Measurements from ENCODE around the gene TMEM121.
"Not testable (repeated sequence)": the region's sequence is repeated elsewhere in the genome, so short reads cannot be mapped to it uniquely, and the experiment has no call there.

TMEM121 gene

DNA sequence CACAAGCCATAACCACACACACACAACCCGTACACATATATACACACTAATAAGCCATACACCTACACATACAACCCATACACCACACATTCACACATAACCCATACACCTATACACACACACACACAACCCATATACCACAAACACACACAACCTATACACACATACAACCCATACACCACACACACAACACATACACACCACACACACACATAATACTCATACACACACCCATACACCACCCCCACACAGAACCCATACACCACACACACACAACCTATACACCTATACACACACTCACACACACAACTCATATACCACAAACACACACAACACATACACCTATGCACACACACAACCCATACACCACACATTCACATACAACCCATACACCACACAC is 44.1 kb downstream of the TMEM121 start:
- DNase-seq (ENCODE audit: low spot score): no peak

DNA sequence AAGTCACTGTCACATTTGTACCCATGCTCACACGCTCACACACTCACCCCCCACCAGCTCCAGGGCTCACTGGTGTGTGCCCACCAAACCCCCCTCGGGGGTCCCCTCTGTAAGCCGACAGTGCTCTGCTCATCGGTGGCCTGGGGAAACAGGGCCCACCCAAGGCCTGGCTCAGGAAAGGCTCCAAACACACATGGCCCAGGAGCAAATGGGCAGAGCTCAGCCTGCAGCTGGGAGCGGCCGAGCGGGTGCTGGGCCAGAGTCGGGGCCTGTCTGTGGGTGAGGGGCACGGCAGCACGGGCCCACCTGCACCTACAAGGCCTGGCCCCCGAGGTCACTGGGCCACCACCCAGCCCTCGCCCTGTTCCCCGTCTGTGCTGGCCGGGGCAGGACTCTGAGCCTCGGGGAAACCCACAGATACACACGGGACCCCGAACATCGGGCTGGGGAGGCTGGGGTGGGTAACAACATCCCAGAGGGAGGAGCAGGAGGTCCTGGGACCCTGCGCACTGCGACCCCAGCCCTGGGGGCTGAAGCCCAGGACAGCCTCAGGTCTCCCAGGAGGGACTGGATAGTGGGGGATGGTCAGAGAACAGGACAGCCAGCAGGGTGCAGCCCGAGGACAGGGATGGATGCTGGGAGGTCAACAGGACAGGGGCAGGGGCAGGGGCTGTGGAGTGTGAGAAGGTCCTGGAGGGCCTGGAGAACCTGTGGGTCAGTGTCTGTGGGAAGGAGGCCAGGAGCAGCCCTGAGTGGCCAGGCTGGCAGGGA is 45.0 kb downstream of the TMEM121 start:
- not testable (repeated sequence) for DNase-seq (ENCODE audit: low spot score)

DNA sequence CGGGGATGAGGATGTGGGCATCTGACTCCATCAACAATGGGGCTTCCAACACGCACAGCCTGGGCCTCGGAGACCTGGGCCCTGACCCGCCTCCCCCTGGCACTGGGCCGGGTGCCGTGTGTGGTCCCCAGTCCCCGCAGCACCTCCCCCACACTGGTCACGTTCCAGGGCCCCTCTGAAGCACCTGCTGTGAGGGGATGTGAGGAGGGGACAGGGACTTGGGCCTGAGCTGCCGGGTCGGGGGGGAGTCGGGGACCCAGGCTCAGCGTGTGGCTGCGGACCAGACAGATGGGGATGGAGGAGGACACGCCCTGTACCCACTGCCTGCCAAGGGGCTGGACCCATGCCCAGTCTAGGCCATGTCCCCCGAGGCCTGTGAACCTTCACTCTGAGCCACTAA is 45.7 kb downstream of the TMEM121 start:
- not testable (repeated sequence) for DNase-seq (ENCODE audit: low spot score)

DNA sequence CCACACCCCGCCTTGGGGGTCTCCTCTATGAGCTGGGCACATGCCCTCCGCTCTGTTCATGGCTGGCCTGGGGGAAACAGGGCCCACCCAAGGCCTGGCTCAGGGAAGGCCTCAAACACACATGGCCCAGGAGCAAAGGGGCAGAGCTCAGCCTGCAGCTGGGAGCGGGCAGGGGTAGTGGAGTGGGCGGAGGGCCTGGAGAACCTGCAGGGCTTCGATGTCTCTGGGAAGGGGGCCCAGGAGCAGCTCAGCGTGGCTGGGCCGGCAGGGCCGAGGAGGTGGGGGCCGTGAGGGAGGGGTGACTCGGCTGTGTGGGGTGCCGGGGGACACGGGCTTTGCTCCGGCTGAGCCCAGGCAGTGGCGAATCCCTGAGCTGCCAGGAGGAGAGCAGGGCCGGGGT is 47.5 kb downstream of the TMEM121 start:
- not testable (repeated sequence) for DNase-seq (ENCODE audit: low spot score)

DNA sequence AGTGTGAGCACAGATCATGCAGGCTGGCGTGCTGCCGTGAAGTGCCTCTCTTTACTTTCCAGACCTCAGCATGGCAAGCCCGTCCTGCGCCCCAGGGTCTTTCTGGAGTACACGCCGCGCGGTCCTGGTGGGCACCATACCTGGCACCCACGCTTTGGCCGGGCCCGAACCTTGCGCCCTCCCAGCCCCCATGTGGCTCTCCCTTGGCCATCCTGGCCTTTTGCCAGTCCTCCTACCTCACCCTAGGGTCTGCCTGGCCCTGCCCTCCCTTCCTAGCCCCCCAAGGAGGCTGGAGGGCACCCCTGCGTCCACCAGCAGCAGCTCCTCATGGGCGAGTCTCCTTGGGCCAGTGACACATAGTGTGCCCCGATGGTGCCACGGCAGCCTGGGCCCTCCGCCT is 48.0 kb downstream of the TMEM121 start:
- DNase-seq (ENCODE audit: low spot score): not testable (repeated sequence)

DNA sequence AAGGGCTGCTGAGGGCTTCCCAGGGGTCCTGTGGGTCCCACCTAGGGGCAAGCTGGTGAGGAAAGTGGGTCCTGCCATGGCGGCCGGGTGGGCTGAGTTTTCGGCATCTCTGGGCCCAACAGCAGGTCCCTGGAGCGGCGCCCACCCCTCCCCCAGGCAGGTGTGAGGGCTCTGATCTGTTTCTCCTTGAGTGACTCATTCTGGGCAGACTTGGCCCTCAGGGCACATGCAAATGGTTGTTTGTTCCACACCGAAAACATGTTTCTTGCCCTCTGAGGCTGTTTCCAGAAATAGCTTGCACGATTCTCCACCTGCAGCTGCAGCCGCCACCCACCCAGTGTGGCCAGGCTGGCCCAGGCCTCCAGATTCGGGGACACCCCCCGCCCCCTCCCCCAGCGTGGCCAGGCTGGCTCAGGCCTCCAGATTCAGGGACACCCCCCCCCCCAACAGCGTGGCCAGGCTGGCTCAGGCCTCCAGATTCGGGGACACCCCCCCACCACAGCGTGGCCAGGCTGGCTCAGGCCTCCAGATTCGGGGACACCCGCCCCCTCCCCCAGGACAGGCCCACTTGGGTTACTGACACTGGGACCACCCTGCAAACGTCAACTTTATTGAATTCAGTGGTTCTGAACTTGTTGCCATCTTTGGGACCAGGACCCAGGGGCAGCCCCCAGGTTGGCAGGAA is 48.8 kb downstream of the TMEM121 start:
- DNase-seq (ENCODE audit: low spot score): not testable (repeated sequence)

DNA sequence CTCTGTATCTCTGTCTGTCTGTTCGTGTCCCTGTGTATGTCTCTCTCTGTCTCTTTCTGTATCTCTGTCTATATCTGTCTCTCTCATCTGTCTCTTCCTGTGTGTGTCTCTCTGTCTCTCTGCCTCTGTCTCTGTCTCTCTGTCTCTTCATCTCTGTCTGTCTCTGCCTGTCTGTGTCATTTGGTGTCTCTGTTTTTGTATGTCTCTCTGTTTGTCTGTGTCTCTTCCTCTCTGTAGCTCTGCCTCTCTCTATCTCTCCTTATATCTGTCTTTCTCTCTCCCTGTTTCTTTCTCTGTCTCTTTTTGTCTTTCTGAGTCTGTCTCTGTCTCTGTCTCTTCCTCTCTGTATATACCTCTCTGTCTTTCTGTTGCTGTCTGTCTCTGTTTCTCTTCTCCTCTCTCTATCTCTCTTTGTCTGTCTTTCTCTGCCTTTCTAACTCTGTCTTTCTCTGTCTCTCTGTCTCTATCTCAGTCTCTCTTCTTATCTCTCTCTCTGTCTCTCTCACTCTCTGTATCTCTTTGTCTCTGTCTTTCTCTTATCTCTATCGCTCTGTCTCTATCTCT is 50.2 kb downstream of the TMEM121 start:
- DNase-seq (ENCODE audit: low spot score): no peak

DNA sequence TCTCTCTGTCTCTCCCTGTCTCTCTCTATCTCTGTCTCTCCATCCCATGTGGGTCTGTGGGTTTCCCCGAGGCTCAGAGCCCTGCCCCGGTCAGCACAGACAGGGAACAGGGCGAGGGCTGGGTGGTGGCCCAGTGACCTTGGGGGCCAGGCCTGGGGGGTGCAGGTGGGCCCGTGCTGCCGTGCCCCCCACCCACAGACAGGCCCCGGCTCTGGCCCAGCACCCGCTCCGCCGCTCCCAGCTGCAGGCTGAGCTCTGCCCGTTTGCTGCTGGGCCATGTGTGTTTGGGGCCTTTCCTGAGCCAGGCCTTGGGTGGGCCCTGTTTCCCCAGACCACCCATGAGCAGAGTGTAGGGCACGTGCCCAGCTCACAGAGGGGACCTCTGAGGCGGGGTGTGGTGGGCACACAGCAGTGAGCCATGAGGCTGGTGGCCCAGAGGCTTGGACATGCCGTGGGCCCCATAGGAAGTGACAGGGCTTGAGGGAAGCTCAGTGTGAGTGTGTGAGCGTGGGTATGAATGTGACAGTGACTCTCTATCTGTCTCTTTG is 51.0 kb downstream of the TMEM121 start:
- DNase-seq (ENCODE audit: low spot score): no peak

DNA sequence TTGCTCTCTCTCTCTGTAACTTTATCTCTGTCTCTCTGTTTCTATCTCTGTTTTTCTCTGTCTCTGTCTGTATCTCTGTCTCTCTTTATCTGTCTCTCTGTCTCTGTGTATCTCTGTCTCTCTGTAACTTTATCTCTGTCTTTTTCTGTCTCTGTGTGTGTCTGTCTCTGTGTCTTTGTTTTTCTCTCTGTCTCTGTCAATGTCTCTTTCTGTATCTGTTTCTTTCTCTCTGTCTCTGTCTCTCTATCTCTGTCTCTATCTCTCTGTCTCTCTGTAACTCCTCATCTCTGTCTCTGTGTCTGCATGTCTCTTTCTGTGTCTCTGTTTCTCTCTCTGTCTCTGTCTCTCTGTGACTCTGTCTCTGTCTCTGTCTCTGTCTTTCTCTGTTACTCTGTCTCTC is 51.7 kb downstream of the TMEM121 start:
- DNase-seq (ENCODE audit: low spot score): no peak

DNA sequence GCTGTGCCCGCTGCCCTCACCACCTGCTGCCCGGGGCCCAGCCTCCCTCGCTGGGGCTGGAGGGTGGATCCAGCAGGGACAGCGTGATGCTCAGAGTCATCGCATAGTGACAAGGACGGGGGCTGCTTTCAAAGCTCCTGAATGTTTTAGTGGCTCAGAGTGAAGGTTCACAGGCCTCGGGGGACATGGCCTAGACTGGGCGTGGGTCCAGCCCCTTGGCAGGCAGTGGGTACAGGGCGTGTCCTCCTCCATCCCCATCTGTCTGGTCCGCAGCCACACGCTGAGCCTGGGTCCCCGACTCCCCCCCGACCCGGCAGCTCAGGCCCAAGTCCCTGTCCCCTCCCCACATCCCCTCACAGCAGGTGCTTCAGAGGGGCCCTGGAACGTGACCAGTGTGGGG is 52.8 kb downstream of the TMEM121 start:
- DNase-seq (ENCODE audit: low spot score): not testable (repeated sequence)

Measured in CD4-positive, alpha-beta T cell treated with Interleukin-6 at 100 ng/mL for 8 hours (primary cell).